Neural cell (in vitro differentiated cells): ENCODE measurements around the gene ACSL6. TPM values are rescaled to one million over a fixed set of nuclear protein-coding genes. Genes with fewer than 3 reads are reported as not detected.

Source experiments
- H2AFZ ChIP-seq: fragments of 200-600, 300-800 bp; sonication (generic), shearing (Covaris generic); 2 replicates; pipeline ENCODE4 v1.6.0; 2014; ENCODE audit warnings: low read depth, mild to moderate bottlenecking, antibody characterized with exemption, low read length, moderate library complexity
- H3F3A ChIP-seq: fragments of 200-600 bp; shearing (Covaris generic); 2 replicates; pipeline ENCODE4 v1.6.1; 2016; ENCODE audit warnings: mild to moderate bottlenecking, moderate library complexity, mixed read lengths, antibody characterized with exemption, low read length; ENCODE audit not compliant: insufficient read depth, poor library complexity, severe bottlenecking
- H3K27ac ChIP-seq: fragments of 200-600, 300-800 bp; sonication (generic), shearing (Covaris generic); 2 replicates; pipeline ENCODE4 v1.5.1; 2014; ENCODE audit warnings: mild to moderate bottlenecking, low read length, moderate library complexity
- H3K27me3 ChIP-seq: fragments of 300-800, 200-600 bp; sonication (generic), shearing (Covaris generic); 2 replicates; pipeline ENCODE4 v1.6.0; 2014; ENCODE audit warnings: mild to moderate bottlenecking, low read depth, low read length, moderate library complexity; ENCODE audit not compliant: insufficient read depth
- H3K36me3 ChIP-seq: fragments of 300-800, 200-600 bp; sonication (generic), shearing (Covaris generic); 2 replicates; pipeline ENCODE4 v1.5.1; 2014; ENCODE audit warnings: mild to moderate bottlenecking, antibody characterized with exemption, low read length, moderate library complexity; ENCODE audit not compliant: insufficient read depth
- H3K4me2 ChIP-seq: fragments of 300-800, 200-600 bp; sonication (generic), shearing (Covaris generic); 2 replicates; pipeline ENCODE4 v1.6.0; 2014; ENCODE audit warnings: mild to moderate bottlenecking, low read length
- H3K4me3 ChIP-seq: fragments of 300-800, 200-600 bp; sonication (generic), shearing (Covaris generic); 2 replicates; pipeline ENCODE4 v1.5.1; 2014; ENCODE audit warnings: mild to moderate bottlenecking, low read length, moderate library complexity
- H3K79me2 ChIP-seq: fragments of 200-600 bp; shearing (Covaris generic); replicated peaks from 2 replicates; pipeline ENCODE4 v1.6.0; 2014; ENCODE audit warnings: mild to moderate bottlenecking, low read length, moderate library complexity; ENCODE audit not compliant: insufficient read depth
- H3K9ac ChIP-seq: fragments of 300-800, 200-600 bp; sonication (generic), shearing (Covaris generic); 2 replicates; pipeline ENCODE4 v1.6.1; 2016; ENCODE audit warnings: mild to moderate bottlenecking, low read length, mixed read lengths
- H3K9me2 ChIP-seq: fragments of 200-600 bp; shearing (Covaris generic); 2 replicates; pipeline ENCODE4 v1.6.1; 2016; ENCODE audit warnings: mild to moderate bottlenecking, low read length, mixed read lengths; ENCODE audit not compliant: insufficient read depth
- H3K9me3 ChIP-seq: fragments of 200-600, 300-800 bp; sonication (generic), shearing (Covaris generic); 2 replicates; pipeline ENCODE4 v1.6.1; 2016; ENCODE audit warnings: mild to moderate bottlenecking, mixed run types, low read length, moderate library complexity, mixed read lengths
- H4K20me1 ChIP-seq: fragments of 200-600 bp; shearing (Covaris generic); 2 replicates; pipeline ENCODE4 v1.6.1; 2016; ENCODE audit warnings: mild to moderate bottlenecking, mixed run types; ENCODE audit not compliant: insufficient read depth
- CTCF ChIP-seq: fragments of 450-650 bp; IDR thresholded peaks from 2 replicates; pipeline ENCODE4 v1.5.1; 2014; ENCODE audit warnings: antibody characterized with exemption, mild to moderate bottlenecking, moderate library complexity; ENCODE audit not compliant: poor library complexity, severe bottlenecking
- EP300 ChIP-seq: fragments of 450-650 bp; conservative IDR thresholded peaks from 2 replicates; pipeline ENCODE4 v1.6.1; 2014; ENCODE audit warnings: antibody characterized with exemption, mild to moderate bottlenecking, moderate library complexity; ENCODE audit not compliant: poor library complexity, severe bottlenecking
- EZH2 ChIP-seq: fragments of 200-600, 300-800 bp; shearing (Covaris generic), sonication (generic); IDR thresholded peaks from 2 replicates; pipeline ENCODE4 v1.6.1; 2014; ENCODE audit warnings: antibody characterized with exemption, low read length, borderline replicate concordance, mild to moderate bottlenecking; ENCODE audit not compliant: insufficient read depth, poor library complexity, severe bottlenecking
- MXI1 ChIP-seq: fragments of 450-650 bp; conservative IDR thresholded peaks from 2 replicates; pipeline ENCODE4 v1.6.1; 2014; ENCODE audit warnings: antibody characterized with exemption, mild to moderate bottlenecking; ENCODE audit not compliant: poor library complexity, severe bottlenecking
- POLR2AphosphoS5 ChIP-seq: IDR thresholded peaks from 2 replicates; pipeline ENCODE4 v1.6.1; 2012
- RAD21 ChIP-seq: fragments of 450-650 bp; conservative IDR thresholded peaks from 2 replicates; pipeline ENCODE4 v1.6.1; 2014; ENCODE audit warnings: antibody characterized with exemption, mild to moderate bottlenecking, moderate library complexity
- REST ChIP-seq: IDR thresholded peaks from 2 replicates; pipeline ENCODE4 v1.6.1; 2012; ENCODE audit warnings: borderline replicate concordance
- SMC3 ChIP-seq: fragments of 450-650 bp; conservative IDR thresholded peaks from 2 replicates; pipeline ENCODE4 v1.6.1; 2014; ENCODE audit warnings: antibody characterized with exemption, mild to moderate bottlenecking, moderate library complexity; ENCODE audit not compliant: poor library complexity
- TAF1 ChIP-seq: IDR thresholded peaks from 2 replicates; pipeline ENCODE4 v1.6.1; 2012; ENCODE audit warnings: low read depth
- polyA plus RNA-seq: library from polyadenylated mRNA; depleted of rRNA; stranded (reverse); fragments of >200 nt; gene quantifications from 2 replicates; pipeline ENCODE4 v1.2.3, GENCODE V29; 2014

The ACSL6 gene
- polyA plus RNA-seq, 1 donor from 2014 or later, result 30.5 TPM

GRCh38 chr5:132008163-132008473 is 3.3 kb downstream of the ACSL6 start:
- H3K9ac ChIP-seq, result no peak overlapping the region
- peaks cover 21% of the 10 kb centered on the region for H3K27me3 ChIP-seq
- TF ChIP-seq EZH2 (no peak), SMC3 (no peak), MXI1 (no peak), REST (no peak), CTCF (no peak), EP300 (no peak), TAF1 (no peak), RAD21 (no peak), POLR2AphosphoS5 (no peak)
- H3K4me2 ChIP-seq, result no peak overlapping the region
- no peak overlapping the region for H3K27ac ChIP-seq
- no peaks in the 10 kb centered on the region for H4K20me1 ChIP-seq
- H3F3A ChIP-seq, result no peaks in the 10 kb centered on the region
- H3K9me2 ChIP-seq, result no peaks in the 10 kb centered on the region
- no peaks in the 10 kb centered on the region for H3K36me3 ChIP-seq
- no peaks in the 10 kb centered on the region for H3K79me2 ChIP-seq
- H3K9me3 ChIP-seq, result no peaks in the 10 kb centered on the region
- H3K4me3 ChIP-seq, result no peak overlapping the region
- no peak overlapping the region for H2AFZ ChIP-seq

- no peaks in the 10 kb centered on the region for H3K36me3 ChIP-seq
- H3F3A ChIP-seq, result no peaks in the 10 kb centered on the region
- no peak overlapping the region for H2AFZ ChIP-seq
- H3K79me2 ChIP-seq, result no peaks in the 10 kb centered on the region
- no peaks in the 10 kb centered on the region for H3K9me3 ChIP-seq
- H3K9me2 ChIP-seq, result no peaks in the 10 kb centered on the region
- H3K4me3 ChIP-seq, result no peak overlapping the region
- no peaks in the 10 kb centered on the region for H4K20me1 ChIP-seq
- H3K27me3 ChIP-seq, result peaks cover 20% of the 10 kb centered on the region
- TF ChIP-seq SMC3, result peak; percentile 40
- no peak for TF ChIP-seq EZH2
- TF ChIP-seq REST, result no peak
- TF ChIP-seq RAD21, result peak; percentile 39
- TF ChIP-seq CTCF, result peak; percentile 51
- no peak overlapping the region for H3K27ac ChIP-seq
- no peak overlapping the region for H3K9ac ChIP-seq
- no peak overlapping the region for H3K4me2 ChIP-seq
Measured at GRCh38 chr5:132007399-132008162, 3.9 kb downstream of the ACSL6 start.
